ENCODE data around the gene SECISBP2.
"Not testable (repeated sequence)": the region's sequence is repeated elsewhere in the genome, so short reads cannot be mapped to it uniquely, and the experiment has no call there.

Gene SECISBP2, protein sequence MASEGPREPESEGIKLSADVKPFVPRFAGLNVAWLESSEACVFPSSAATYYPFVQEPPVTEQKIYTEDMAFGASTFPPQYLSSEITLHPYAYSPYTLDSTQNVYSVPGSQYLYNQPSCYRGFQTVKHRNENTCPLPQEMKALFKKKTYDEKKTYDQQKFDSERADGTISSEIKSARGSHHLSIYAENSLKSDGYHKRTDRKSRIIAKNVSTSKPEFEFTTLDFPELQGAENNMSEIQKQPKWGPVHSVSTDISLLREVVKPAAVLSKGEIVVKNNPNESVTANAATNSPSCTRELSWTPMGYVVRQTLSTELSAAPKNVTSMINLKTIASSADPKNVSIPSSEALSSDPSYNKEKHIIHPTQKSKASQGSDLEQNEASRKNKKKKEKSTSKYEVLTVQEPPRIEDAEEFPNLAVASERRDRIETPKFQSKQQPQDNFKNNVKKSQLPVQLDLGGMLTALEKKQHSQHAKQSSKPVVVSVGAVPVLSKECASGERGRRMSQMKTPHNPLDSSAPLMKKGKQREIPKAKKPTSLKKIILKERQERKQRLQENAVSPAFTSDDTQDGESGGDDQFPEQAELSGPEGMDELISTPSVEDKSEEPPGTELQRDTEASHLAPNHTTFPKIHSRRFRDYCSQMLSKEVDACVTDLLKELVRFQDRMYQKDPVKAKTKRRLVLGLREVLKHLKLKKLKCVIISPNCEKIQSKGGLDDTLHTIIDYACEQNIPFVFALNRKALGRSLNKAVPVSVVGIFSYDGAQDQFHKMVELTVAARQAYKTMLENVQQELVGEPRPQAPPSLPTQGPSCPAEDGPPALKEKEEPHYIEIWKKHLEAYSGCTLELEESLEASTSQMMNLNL

DNA sequence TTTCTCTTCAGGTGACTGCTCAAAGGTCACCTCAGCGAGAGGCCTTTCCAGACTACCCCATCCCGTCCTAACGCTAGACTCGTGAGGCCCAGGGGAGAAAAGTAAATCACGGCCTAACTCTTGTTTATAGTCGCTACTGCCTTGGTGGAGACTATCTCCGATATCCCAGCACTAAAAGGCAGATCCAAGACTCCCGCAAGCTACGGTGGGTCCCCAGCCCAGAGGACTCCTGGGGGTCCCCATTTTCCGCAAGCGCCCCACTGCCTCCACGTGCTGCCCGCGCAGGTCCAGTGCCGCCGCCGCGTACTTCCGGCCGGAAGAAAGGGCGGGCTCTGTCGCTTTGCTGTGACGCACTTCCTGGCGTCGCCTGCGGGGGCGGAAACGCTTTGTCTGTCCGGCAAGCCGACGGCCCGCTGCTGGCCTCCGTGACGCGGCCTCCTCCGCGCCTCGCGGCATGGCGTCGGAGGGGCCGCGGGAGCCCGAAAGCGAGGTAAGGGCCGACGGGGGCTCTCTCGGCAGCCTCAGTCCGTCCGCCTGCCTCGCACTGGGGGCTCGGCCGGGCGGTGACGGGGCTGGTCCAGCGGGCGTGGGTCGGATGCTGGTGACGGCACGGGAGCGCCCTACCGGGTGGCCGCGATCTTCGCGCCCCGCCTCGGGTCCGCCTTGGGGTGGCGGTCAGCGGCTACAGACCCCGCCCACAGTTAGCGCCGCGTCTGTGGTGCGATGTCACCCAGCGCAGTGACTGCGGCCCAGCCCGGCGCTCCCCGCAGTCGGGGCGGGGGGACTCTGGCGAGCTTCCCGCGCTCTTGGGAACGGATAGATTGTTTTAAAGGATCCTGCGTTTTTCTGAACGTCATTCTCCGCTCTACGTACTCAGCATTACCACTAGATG, at the start of gene SECISBP2:
Gene SECISBP2 (plus strand): TSS at position 378 of the 892 bp plus-strand sequence. CDS start 77 bp downstream, at position 455.
- DNase-seq (ENCODE audit: low read depth in 2 of 2): peak; percentile 86 to 92

DNA sequence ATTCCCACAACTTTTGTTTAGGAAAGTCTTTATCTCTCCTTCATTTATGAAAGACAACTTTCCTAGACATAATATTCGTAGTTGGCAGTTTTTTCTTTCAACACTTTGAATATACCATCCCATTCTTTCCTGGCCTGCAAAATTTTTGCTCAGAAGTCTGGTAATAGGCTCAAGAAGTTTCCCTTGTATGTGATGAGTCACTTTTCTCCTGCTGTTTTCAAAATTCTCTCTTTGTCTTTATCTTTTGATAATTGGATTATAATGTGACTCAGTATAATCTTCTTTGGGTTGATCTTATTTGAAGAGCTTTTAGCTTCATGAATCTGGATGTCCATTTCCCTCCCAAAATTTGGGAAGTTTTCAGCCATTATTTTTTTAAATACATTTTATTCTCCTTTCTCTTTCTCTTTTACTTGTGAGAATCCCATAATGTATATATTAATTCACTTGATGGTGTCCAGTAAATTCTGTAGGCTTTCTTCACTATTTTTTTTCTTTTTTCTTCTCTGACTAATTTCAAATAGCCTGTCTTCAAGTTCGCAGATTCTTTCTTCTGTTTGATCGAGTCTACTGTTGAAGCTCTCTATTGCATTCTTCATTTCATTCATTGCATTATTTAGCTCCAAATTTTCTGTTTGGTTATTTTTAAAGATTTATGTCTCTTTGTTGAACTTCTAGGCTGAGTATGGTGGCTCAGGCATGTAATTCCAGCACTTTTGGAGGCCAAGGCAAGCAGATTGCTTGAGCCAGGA, 44.6 kb upstream of the SECISBP2 start:
- no peak for DNase-seq (ENCODE audit: low read depth in 2 of 2)

DNA sequence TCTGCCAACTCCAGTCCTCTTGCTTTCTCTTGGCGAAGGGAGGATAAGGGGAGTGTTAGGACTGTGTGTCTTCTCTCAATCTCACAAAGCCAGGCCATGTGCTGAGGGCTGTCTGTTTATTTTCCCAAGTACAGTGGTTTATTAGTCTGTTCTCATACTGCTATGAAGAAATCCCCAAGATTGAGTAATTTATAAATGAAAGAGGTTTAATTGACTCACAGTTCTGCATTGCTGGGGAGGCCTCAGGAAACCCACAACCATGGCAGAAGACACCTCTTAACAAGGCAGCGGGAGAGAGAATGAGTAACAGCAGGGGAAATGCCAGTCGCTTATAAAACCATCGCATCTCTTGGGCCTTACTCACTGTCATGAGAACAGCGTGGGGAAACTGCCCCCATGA, 43.5 kb upstream of the SECISBP2 start:
- no peak for DNase-seq (ENCODE audit: low read depth in 2 of 2)

DNA sequence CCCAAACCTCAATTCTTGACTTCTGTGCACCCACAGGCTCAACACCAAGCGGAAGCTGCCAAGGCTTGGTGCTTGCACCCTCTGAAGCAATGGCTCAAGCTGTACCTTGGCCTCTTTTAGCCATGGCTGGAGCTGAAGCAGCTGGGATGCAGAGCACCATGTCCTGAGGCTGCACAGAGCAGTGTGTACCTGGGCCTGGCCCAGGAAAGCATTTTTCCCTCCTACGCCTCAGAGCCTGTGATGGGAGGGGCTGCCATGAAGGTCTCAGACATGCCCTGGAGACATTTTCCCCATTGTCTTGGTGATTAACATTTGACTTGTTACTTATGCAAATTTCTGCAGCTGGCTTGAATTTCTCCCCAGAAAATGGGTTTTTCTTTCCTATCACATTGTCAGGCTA, 42.3 kb upstream of the SECISBP2 start:
- DNase-seq (ENCODE audit: low read depth in 2 of 2): not testable (repeated sequence)

DNA sequence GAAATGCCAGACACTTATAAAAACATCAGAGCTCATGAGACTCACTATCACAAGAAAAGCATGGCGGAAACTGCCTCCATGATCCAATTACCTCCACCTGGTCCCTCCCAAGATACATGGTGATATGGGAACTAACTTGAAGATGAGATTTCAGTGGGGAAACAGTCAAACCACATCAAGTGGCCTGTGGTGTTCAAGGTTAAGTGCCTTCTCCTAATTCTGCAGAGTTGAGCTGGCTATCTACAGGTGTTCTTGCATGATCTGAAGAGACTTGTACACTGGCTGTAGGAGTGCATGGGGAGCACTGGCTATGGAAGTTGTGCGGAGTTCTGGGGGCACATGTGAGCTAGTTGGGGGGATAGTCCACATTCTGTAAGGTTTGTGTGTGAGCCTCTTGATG, 41.3 kb upstream of the SECISBP2 start:
- DNase-seq (ENCODE audit: low read depth in 2 of 2): no peak

DNA sequence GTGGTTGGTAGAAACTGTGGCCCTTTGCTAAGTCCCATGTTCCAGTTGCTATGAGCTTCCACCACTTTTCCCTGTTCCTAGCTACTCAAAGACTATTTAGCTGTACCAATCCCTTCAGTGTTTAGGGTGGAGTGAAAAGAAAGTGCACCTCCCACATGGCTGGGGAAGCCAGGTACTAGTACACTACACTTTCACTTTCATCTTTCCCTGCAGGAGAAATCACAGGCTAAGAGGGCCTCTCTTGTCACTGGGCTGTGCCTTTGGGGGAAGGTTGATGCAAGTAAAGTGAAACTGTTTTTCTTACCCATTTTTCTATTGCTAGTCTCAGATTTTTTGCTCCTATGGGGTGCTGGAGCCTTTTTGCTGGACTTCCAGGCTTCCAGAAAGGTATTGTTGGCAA, 40.8 kb upstream of the SECISBP2 start:
- DNase-seq (ENCODE audit: low read depth in 2 of 2): no peak

DNA sequence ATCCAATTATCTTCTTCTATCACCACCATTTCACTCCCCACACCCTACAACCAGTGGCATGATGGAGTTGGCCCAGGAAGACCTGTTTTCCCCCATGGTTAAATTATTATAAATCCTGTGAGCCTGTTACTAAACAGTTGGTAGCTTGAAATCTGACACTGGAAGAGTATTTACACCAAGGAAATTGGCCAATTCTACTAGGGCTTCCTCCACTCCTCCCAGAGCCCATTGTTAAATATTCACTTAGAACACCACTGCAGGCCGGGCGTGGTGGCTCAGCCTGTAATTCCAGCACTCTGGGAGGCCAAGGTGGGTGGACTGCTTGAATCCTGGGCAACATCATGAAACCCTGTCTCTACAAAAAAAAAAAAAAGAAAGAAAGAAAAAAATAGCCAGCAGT, 39.7 kb upstream of the SECISBP2 start:
- DNase-seq (ENCODE audit: low read depth in 2 of 2): no peak

DNA sequence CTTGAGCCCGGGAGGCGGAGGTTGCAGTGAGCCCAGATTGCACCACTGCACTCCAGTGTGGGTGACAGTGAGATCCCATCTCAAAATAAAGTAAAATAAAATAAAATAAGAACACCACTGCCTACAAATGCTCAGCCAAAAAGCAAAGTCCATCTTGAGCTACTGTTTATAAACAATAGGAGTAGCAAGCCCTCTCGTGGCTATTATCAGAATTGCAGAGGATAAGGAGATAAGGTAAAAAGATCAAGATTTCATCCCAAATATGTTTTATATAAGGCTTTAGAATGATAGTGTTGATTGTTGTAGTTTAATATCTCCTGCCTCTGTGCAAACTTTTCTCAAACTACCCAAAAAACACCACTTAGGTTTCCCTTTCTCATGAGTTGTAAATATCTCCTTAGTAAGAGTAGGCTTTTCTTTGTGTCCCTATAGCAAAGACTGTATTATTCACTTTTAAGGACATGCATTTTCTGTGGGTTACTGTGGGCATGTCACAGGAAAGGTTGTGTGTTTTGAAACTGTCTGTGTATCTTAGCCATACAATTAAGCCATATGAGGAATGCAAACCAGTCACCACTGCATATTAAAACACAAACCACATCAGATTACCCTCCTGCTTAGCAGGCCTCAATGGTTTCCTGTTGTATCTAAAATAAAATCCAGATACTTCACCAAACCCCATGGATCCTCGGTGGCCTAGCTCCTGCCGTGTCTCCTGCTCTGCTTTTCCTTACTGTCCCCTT, 39.1 kb upstream of the SECISBP2 start:
- no peak for DNase-seq (ENCODE audit: low read depth in 2 of 2)

DNA sequence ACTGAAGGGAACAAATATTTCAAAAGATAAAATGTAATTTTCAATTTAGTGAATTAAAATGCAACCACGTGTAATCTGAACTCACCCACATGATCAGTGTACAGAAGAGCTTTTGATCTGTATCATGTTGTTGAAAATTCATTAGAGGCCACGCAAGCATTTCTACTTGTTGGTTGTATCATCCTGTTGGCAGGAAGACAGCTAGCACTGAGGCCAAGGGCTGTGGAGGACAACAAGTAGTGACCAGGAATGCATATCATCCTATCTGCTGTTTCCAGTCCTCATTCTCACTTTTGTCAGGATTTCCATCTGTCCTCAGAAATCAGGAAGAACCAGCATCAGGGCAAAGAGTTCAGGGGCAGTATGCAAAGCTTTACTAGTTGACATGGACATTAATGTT, 37.2 kb upstream of the SECISBP2 start:
- no peak for DNase-seq (ENCODE audit: low read depth in 2 of 2)

DNA sequence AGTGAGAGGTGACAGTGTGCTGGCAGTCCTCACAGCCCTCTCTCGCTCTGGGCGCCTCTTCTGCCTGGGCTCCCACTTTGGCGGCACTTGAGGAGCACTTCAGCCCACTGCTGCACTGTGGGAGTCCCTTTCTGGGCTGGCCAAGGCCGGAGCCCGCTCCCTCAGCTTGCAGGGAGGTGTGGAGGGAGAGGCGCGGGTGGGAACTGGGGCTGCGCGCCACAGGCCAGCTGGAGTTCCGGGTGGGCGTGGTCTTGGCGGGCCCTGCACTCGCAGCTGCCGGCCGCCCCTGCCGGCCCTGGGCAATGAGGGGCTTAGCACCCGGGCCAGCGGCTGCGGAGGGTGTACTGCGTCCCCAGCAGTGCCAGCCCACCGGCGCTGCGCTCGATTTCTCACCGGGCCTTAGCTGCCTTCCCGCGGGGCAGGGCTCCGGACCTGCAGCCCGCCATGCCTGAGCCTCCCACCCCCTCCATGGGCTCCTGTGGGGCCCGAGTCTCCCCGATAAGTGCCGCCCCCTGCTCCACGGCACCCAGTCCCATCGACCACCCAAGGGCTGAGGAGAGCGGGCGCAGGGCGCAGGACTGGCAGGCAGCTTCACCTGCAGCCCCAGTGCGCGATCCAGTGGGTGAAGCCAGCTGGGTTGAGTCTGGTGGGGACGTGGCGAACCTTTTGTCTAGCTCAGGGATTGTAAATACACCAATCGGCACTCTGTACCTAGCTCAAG, 35.9 kb upstream of the SECISBP2 start:
- DNase-seq (ENCODE audit: low read depth in 2 of 2): not testable (repeated sequence)

DNA sequence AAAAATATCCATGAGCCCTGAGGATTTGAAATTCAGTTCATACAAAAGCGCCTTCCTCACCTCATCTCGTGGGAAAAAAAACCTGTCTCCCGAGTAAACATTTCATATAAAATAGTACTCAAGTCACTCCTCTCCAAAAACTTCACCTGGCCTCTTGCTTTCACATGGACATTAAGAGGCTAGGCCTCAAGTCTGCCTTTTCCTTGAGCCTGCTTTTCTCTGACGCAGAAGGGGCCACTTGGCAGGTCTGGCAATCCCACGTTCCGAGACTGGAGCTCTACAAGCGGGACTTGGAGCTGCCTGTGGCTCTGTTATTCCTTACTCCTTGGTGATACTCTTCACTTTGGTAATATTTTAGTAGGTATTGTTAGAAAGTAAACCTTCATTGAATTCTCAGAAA, 34.2 kb upstream of the SECISBP2 start:
- no peak for DNase-seq (ENCODE audit: low read depth in 2 of 2)

DNA sequence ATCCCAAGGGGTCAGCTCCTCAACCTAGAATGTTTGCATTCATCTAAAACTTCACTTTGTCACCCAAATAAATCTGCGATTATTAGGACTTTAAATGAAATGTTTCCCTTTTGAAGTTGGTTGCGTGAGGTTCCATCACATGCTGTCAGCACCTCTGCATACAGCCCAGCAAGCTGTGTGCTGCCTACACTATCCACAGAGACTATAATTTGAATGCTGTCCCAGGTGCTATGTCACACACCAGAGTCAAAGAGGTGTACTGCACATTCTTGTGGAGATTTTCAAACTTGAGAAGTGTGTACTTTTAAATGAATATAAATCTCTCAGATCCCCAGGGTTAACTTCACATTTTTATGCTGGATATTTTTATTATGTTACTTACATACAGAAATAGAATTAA, 26.6 kb upstream of the SECISBP2 start:
- no peak for DNase-seq (ENCODE audit: low read depth in 2 of 2)

DNA sequence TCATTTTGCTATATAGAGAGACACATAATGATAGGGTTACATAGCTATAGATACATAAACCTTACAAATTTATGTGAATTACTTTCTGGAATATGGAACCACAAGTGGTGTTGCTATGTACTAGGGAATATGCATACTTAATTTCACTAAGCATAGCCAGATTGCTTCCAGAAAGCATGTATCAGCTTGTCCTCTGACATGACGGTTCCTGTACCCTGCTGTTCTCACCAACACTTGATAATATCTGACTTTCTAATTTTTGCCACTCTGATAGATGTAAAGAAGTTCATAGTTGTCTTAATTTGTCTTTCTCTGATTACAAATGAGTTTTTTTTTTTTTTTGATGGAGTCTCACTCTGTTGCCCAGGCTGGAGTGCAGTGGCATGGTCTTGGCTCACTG, 25.3 kb upstream of the SECISBP2 start:
- DNase-seq (ENCODE audit: low read depth in 2 of 2): no peak

DNA sequence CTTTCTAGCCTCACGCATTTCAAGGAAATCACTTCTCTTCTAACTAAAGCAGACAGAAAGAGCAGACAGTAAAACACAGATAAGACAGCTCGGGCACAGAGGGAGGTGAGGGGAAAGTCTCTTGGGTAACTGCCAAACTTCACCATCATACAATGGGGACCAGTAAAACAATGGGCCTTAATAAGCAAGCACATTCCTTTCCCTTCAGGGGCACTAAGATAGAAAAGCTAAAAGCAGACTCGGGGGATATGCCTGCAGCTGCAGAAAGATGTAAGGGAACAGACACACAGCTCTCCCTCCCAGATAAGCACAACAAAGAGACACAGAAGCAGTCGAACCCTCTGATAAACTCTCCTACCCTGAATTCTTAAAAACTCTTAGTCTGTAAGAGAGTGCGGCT, 22.9 kb upstream of the SECISBP2 start:
- no peak for DNase-seq (ENCODE audit: low read depth in 2 of 2)

DNA sequence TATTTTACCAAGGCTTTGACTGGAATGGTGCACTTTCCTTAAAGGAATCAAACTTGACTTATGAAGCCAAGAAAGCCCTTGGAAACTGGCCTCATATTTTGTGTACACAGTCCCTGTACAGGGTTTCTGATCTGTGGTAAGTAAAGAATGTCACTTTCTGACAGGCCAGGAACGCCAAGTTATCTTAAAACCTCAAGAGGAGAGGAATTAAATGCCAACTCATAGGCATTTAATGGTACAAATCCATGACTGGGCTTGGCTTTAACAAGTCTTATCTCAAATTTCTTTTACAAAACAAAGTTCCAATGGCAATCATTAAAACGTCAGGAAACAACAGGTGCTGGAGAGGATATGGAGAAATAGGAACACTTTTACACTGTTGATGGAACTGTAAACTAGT, 16.3 kb upstream of the SECISBP2 start:
- not testable (repeated sequence) for DNase-seq (ENCODE audit: low read depth in 2 of 2)

DNA sequence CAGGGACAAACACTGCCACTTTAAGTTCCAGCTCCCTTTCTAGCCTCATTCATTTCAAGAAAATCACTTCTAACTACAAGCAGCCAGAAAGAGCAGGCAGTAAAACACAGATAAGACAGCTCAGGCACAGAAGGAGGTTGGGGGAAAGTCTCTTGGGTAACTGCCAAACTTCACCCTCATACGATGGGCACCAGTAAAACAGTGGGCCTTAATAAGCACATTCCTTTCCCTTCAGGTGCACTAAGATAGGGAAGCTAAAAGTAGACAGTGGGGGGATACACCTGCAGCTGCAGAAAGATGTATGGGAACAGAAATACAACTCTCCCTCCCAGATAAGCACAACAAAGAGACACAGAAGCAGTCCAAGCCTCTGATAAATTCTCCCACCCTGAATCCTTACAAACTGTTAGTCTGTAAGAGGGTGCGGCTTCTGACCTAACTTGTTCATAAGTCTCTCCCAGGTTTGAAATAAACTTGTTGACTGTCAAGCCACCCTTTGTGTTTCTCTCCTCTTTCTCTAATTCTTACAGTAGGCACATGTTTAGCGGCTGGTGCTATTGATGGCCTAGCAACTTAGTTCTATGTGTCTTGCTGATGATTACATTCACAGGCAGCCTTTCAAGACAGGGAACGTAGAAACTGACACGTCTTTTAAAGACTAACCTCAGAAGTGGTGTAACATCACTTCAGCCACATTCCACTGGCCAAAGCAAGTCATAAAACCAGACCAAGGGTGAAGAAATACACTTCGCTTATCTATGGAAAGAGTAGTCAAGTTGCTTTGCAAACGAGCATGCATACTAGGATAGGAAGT, 14.1 kb upstream of the SECISBP2 start:
- no peak for DNase-seq (ENCODE audit: low read depth in 2 of 2)

DNA sequence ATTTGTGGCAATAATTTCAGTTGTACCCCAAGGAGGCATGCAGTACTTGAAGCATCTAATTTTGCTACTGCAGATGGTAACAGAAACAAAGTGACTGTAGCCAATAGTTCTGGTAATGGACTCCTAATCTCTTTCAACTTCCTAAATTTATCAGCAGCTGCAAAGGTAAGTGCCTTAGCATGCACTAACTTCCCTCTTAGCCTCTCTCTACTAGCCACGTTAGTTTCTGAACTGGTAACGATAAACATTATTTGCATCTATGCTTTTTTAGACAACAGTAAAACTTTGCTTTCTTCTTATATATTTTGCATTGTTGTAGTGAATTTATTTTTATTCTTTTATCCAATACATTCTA, 13.5 kb upstream of the SECISBP2 start:
- no peak for DNase-seq (ENCODE audit: low read depth in 2 of 2)

DNA sequence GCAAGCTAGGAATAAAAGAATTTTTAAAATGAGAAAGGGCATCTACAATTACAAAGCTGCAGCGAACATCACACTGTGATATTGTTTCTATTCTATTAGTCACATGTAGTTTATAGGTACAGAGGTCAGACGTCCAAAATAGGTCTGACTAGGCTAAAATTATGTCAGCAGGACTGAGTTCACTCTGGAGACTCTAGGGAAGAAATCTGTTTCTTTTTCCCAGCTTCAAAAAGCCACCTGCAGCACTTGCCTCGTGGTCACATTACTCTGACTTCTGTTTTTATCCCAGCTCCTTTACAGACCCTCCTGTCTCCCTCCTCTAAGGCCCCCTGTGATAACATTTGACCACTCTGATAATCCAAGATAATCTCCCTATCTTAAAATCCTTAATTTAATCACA, 12.4 kb upstream of the SECISBP2 start:
- no peak for DNase-seq (ENCODE audit: low read depth in 2 of 2)

DNA sequence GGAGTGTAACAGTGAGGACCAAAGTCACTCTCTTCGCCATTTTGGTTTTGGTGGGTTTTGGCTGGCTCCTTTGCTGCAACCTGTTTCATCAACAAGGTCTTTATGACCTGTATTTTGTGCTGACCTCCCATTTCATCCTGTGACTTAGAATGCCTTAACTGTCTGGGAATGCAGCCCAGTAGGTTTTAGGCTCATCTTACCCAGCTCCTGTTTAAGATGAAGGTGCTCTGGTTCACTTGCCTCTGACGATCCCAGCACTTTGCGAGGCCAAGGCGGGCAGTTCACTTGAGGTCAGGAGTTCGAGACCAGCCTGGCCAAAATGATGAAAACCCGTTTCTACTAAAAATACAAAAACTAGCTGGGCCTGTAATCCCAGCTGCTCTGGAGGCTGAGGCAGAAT, 9.1 kb upstream of the SECISBP2 start:
- no peak for DNase-seq (ENCODE audit: low read depth in 2 of 2)
